Stomach (tissue), 9 donors: Measurements from ENCODE around the gene ASCC3. TPM values are rescaled to one million over a fixed set of nuclear protein-coding genes. Genes with fewer than 3 reads are reported as not detected.

Source experiments
- DNase-seq, 2 donors: peaks; one replicate each; pipeline versions ENCODE4 v3.0.0 to v3.0.0-alpha.2; 2013 to 2019
- H3K27ac ChIP-seq, 5 donors: fragments of 200-600 bp in 4 of 5; sonication (generic) in 4 of 5; one replicate each; pipeline ENCODE4 v1.5.1; 2013 to 2019; ENCODE audit warnings: mild to moderate bottlenecking in 1 of 5, moderate library complexity in 1 of 5
- H3K27me3 ChIP-seq, 3 donors: fragments of 200-600 bp; sonication (generic); one replicate each; pipeline ENCODE4 v1.5.1; 2017 to 2019; ENCODE audit warnings: mixed run types in 1 of 3
- H3K36me3 ChIP-seq, 4 donors: fragments of 200-600 bp; sonication (generic); 1 replicate in 3 of 4; 2 replicates in 1 of 4; pipeline ENCODE4 v1.5.1; 2016 to 2019
- H3K4me1 ChIP-seq, 4 donors: fragments of 200-600 bp; sonication (generic); one replicate each; pipeline ENCODE4 v1.5.1; 2016 to 2019
- H3K4me3 ChIP-seq, 4 donors: fragments of 200-600 bp; sonication (generic) in 3 of 4; one replicate each; pipeline ENCODE4 v1.5.1; 2016 to 2019; ENCODE audit warnings: mild to moderate bottlenecking in 1 of 4
- H3K9me3 ChIP-seq, 4 donors: fragments of 200-600 bp; sonication (generic); one replicate each; pipeline ENCODE4 v1.5.1; 2016 to 2019
- EP300 ChIP-seq: sonication (generic); formaldehyde crosslinking; IDR thresholded peaks from one replicate; pipeline ENCODE4 v1.6.1; 2017; ENCODE audit warnings: antibody characterized with exemption
- POLR2A ChIP-seq, 4 donors: fragments of 450-650 bp; IDR thresholded peaks; one replicate each; pipeline ENCODE4 v1.6.1; 2016; ENCODE audit warnings: antibody characterized with exemption in 4 of 4, control low read depth in 2 of 4, mild to moderate bottlenecking in 1 of 4, moderate library complexity in 1 of 4
- POLR2AphosphoS5 ChIP-seq, 3 donors: sonication (generic); formaldehyde crosslinking; IDR thresholded peaks; one replicate each; pipeline ENCODE4 v1.6.1; 2016; ENCODE audit warnings: antibody characterized with exemption in 3 of 3
- WGBS, 5 donors: extraction: QIAGEN DNeasy Blood & Tissue Kit in 3 of 5; methylation state at CpG; one replicate each; pipeline versions ENCODE4 v1.1.5 to v1.1.7; 2013 to 2018; 5-methylcytosine and 5-hydroxymethylcytosine counted together
- intact Hi-C: fragments of 100-400 bp; cut with DNase I; formaldehyde crosslinking; loops from one replicate; pipeline ENCODE4 v1.15.1; 2023; ENCODE audit warnings: low total_unique reads
- polyA plus RNA-seq, 3 donors: library from polyadenylated mRNA; stranded (reverse); fragments of 200-250 nt; gene quantifications; one replicate each; pipeline ENCODE4 v1.2.3, GENCODE V29; 2013
- total RNA-seq, 5 donors: library from RNA; depleted of rRNA; stranded (reverse); fragments of >200 nt; gene quantifications; one replicate each; pipeline versions ENCODE4 v1.1.0 to v1.2.3, GENCODE V29; 2014 to 2016
- TF ChIP-seq, protein P1 (sequence below), 7 experiments: fragments of 450-650 bp in 4 of 7; fragments of 200-600 bp in 3 of 7; sonication (generic) in 3 of 7; IDR thresholded peaks; one replicate each; pipeline ENCODE4 v1.5.1; 2016 to 2019; ENCODE audit warnings: antibody characterized with exemption in 7 of 7, control low read depth in 2 of 7, mild to moderate bottlenecking in 1 of 7
- donor health status: healthy with polysubstance abuse.
- donor health status: Bipolar disorder and iron deficiency.
- donor health status: healthy.

ASCC3 gene
- total and polyA plus RNA-seq, 8 donors: 6.3 to 49.2 (median 19.1) TPM

DNA sequence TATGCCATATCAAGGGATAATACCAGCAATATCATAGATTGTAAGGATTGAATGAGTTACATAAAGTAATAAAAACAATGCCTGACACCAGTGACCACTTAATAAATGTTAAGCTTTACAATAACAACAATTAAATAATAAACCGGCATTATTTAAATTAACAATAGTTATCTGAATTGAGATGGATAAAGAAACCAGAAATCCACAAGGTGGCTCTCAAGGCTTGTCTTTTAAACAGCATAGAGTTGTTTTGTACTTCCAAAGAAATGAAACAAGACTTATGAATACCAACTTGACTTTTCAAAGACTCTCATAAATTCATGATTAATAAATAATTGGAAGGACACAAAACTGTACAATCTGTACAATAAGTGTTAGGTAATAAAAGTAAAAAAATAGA lies 203.1 kb downstream of the ASCC3 start:
- TF ChIP-seq, protein P1, sequence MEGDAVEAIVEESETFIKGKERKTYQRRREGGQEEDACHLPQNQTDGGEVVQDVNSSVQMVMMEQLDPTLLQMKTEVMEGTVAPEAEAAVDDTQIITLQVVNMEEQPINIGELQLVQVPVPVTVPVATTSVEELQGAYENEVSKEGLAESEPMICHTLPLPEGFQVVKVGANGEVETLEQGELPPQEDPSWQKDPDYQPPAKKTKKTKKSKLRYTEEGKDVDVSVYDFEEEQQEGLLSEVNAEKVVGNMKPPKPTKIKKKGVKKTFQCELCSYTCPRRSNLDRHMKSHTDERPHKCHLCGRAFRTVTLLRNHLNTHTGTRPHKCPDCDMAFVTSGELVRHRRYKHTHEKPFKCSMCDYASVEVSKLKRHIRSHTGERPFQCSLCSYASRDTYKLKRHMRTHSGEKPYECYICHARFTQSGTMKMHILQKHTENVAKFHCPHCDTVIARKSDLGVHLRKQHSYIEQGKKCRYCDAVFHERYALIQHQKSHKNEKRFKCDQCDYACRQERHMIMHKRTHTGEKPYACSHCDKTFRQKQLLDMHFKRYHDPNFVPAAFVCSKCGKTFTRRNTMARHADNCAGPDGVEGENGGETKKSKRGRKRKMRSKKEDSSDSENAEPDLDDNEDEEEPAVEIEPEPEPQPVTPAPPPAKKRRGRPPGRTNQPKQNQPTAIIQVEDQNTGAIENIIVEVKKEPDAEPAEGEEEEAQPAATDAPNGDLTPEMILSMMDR (IDR thresholded peaks at IDR 0.05): no peak
- TF ChIP-seq POLR2A (IDR thresholded peaks at IDR 0.05) (no peak), EP300 (no peak), POLR2AphosphoS5 (IDR thresholded peaks at IDR 0.05) (no peak)
- Histone ChIP-seq H3K36me3 (peaks cover 0 to 6% (median 3%) of the 10 kb centered on the region in 4 donors), H3K27ac (no peak overlapping the region), H3K4me3 (no peak overlapping the region), H3K9me3 (no peaks in the 10 kb centered on the region), H3K4me1 (no peaks in the 10 kb centered on the region), H3K27me3 (no peaks in the 10 kb centered on the region)
- WGBS, 5 donors: 62 to 82% (median 76%) methylated on average over 1 of the region's 1 CpG
- intact Hi-C loops: no loop called here
- DNase-seq: peak in 1 of 2 donors; percentile 19

DNA sequence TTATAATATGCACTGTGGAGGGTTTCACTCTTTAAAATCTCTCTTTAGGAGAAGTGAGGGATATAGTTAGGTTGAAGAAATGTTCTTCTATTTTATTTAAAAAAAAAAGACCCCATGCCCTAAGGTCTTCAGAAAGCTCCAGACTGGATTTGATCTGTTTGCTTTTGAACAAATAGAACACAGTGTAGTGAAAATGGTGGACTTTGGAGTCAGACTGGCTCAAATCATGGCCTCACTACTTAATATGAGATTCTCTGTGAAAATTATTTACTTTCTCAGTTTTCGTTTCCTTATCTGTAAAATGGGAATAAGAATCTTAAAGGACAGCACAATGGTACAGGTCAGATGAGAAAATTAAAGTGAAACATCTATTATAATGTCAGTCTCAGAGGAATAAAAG lies 203.9 kb downstream of the ASCC3 start:
- intact Hi-C loops: no loop called here
- WGBS, 5 donors: 80 to 91% (median 85%) methylated on average over 1 of the region's 1 CpG
- no peaks in the 10 kb centered on the region for H3K9me3 ChIP-seq
- H3K27me3 ChIP-seq: no peaks in the 10 kb centered on the region
- H3K4me3 ChIP-seq: no peak overlapping the region
- no peak overlapping the region for H3K27ac ChIP-seq
- H3K4me1 ChIP-seq: no peaks in the 10 kb centered on the region
- TF ChIP-seq EP300 (no peak), POLR2AphosphoS5 (IDR thresholded peaks at IDR 0.05) (no peak), POLR2A (IDR thresholded peaks at IDR 0.05) (no peak)
- TF ChIP-seq, protein P1 (IDR thresholded peaks at IDR 0.05): no peak
- no peak for DNase-seq
- H3K36me3 ChIP-seq: peaks cover 0 to 6% (median 3%) of the 10 kb centered on the region in 4 donors

DNA sequence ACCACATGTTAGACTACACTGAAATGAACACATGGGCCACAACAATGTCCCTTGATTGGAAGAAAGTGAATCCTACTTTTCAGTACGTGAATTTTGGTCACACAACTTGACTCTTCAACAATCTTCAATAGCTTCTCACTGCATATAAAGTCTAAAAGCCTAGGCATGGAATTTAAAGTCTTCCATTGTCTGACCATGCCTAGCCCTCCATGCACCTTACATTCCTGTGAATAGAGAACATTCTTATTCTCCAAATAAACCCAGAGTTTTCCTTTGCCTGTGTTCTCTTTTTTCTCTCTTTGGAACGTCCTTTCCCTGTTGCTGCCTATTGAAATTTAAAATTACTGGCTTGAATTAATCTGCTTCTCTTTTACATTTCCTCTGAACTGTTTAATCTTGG lies 207.5 kb downstream of the ASCC3 start:
- Histone ChIP-seq H3K4me3 (no peak overlapping the region), H3K27ac (no peak overlapping the region), H3K36me3 (peaks cover 0 to 10% (median 0%) of the 10 kb centered on the region in 4 donors), H3K9me3 (no peaks in the 10 kb centered on the region), H3K4me1 (no peaks in the 10 kb centered on the region), H3K27me3 (no peaks in the 10 kb centered on the region)
- 87 to 98% (median 95%) methylated on average over 2 of the region's 2 CpGs for WGBS, 5 donors
- TF ChIP-seq EP300: no peak
- no peak for TF ChIP-seq POLR2A (IDR thresholded peaks at IDR 0.05)
- no peak for TF ChIP-seq POLR2AphosphoS5 (IDR thresholded peaks at IDR 0.05)
- TF ChIP-seq, protein P1 (IDR thresholded peaks at IDR 0.05): no peak
- intact Hi-C loops: no loop called here
- no peak for DNase-seq

DNA sequence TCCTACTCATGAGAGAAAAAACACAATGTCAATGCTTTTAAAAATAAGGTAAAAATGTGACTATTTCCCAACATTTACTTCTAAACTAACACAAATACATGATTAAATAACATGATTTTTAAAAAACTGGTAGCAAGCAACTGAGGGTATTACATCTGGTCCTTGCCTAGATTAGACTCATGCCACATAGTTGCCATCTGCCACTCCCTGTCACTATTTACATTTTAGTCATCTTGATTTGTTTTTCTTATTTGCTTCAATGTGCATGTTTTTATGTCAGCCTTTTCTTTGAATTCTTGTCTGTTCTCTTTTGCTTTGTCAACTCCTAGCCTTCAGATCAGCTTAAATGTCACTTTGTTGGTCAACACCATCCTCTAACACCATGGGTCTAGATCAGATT lies 209.4 kb downstream of the ASCC3 start:
- H3K36me3 ChIP-seq: peaks cover 0 to 6% (median 0%) of the 10 kb centered on the region in 4 donors
- no peak for DNase-seq
- H3K9me3 ChIP-seq: no peaks in the 10 kb centered on the region
- no peaks in the 10 kb centered on the region for H3K4me1 ChIP-seq
- no peaks in the 10 kb centered on the region for H3K27me3 ChIP-seq
- TF ChIP-seq EP300 (no peak), POLR2A (IDR thresholded peaks at IDR 0.05) (no peak)
- no peak overlapping the region for H3K4me3 ChIP-seq
- intact Hi-C loops: no loop called here
- no peak overlapping the region for H3K27ac ChIP-seq

DNA sequence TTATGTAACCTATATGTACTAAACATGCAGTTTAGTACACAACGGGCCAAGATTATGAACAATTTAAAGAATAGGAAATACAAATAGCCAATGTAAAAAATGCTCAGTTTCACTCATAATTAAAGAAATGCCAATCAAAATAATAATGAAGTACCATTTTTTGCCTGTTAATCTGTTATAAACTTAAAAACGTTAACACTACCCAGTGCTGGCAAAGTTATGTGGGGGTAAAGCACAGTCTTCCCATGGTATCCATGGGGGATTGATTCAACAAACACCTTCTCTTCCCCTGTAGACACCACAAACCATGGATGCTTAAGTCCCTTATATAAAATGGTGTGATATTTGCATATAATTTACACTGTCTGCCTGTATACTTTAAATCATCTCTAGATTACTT lies 211.1 kb downstream of the ASCC3 start:
- H3K9me3 ChIP-seq: no peaks in the 10 kb centered on the region
- H3K4me3 ChIP-seq: no peak overlapping the region
- 95 to 99% (median 98%) methylated on average over 2 of the region's 2 CpGs for WGBS, 5 donors
- no peak for DNase-seq
- no peaks in the 10 kb centered on the region for H3K27me3 ChIP-seq
- H3K4me1 ChIP-seq: no peaks in the 10 kb centered on the region
- no peak for TF ChIP-seq EP300
- TF ChIP-seq, protein P1 (IDR thresholded peaks at IDR 0.05): no peak
- TF ChIP-seq POLR2A (IDR thresholded peaks at IDR 0.05): no peak
- TF ChIP-seq POLR2AphosphoS5 (IDR thresholded peaks at IDR 0.05): no peak
- peaks cover 0 to 5% (median 0%) of the 10 kb centered on the region in 4 donors for H3K36me3 ChIP-seq
- intact Hi-C loops: no loop called here
- H3K27ac ChIP-seq: no peak overlapping the region
